Neural cell (in vitro differentiated cells): Measurements from ENCODE around the gene KRTAP10-11. TPM values are rescaled to one million over a fixed set of nuclear protein-coding genes. Genes with fewer than 3 reads are reported as not detected.

Experiments
- H2AFZ ChIP-seq: fragments of 200-600, 300-800 bp; sonication (generic), shearing (Covaris generic); 2 replicates; pipeline ENCODE4 v1.6.0; 2014; ENCODE audit warnings: low read depth, mild to moderate bottlenecking, antibody characterized with exemption, low read length, moderate library complexity
- H3F3A ChIP-seq: fragments of 200-600 bp; shearing (Covaris generic); 2 replicates; pipeline ENCODE4 v1.6.1; 2016; ENCODE audit warnings: mild to moderate bottlenecking, moderate library complexity, mixed read lengths, antibody characterized with exemption, low read length; ENCODE audit not compliant: insufficient read depth, poor library complexity, severe bottlenecking
- H3K27ac ChIP-seq: fragments of 200-600, 300-800 bp; sonication (generic), shearing (Covaris generic); 2 replicates; pipeline ENCODE4 v1.5.1; 2014; ENCODE audit warnings: mild to moderate bottlenecking, low read length, moderate library complexity
- H3K27me3 ChIP-seq: fragments of 300-800, 200-600 bp; sonication (generic), shearing (Covaris generic); 2 replicates; pipeline ENCODE4 v1.6.0; 2014; ENCODE audit warnings: mild to moderate bottlenecking, low read depth, low read length, moderate library complexity; ENCODE audit not compliant: insufficient read depth
- H3K36me3 ChIP-seq: fragments of 300-800, 200-600 bp; sonication (generic), shearing (Covaris generic); 2 replicates; pipeline ENCODE4 v1.5.1; 2014; ENCODE audit warnings: mild to moderate bottlenecking, antibody characterized with exemption, low read length, moderate library complexity; ENCODE audit not compliant: insufficient read depth
- H3K4me2 ChIP-seq: fragments of 300-800, 200-600 bp; sonication (generic), shearing (Covaris generic); 2 replicates; pipeline ENCODE4 v1.6.0; 2014; ENCODE audit warnings: mild to moderate bottlenecking, low read length
- H3K4me3 ChIP-seq: fragments of 300-800, 200-600 bp; sonication (generic), shearing (Covaris generic); 2 replicates; pipeline ENCODE4 v1.5.1; 2014; ENCODE audit warnings: mild to moderate bottlenecking, low read length, moderate library complexity
- H3K79me2 ChIP-seq: fragments of 200-600 bp; shearing (Covaris generic); replicated peaks from 2 replicates; pipeline ENCODE4 v1.6.0; 2014; ENCODE audit warnings: mild to moderate bottlenecking, low read length, moderate library complexity; ENCODE audit not compliant: insufficient read depth
- H3K9ac ChIP-seq: fragments of 300-800, 200-600 bp; sonication (generic), shearing (Covaris generic); 2 replicates; pipeline ENCODE4 v1.6.1; 2016; ENCODE audit warnings: mild to moderate bottlenecking, low read length, mixed read lengths
- H3K9me2 ChIP-seq: fragments of 200-600 bp; shearing (Covaris generic); 2 replicates; pipeline ENCODE4 v1.6.1; 2016; ENCODE audit warnings: mild to moderate bottlenecking, low read length, mixed read lengths; ENCODE audit not compliant: insufficient read depth
- H3K9me3 ChIP-seq: fragments of 200-600, 300-800 bp; sonication (generic), shearing (Covaris generic); 2 replicates; pipeline ENCODE4 v1.6.1; 2016; ENCODE audit warnings: mild to moderate bottlenecking, mixed run types, low read length, moderate library complexity, mixed read lengths
- H4K20me1 ChIP-seq: fragments of 200-600 bp; shearing (Covaris generic); 2 replicates; pipeline ENCODE4 v1.6.1; 2016; ENCODE audit warnings: mild to moderate bottlenecking, mixed run types; ENCODE audit not compliant: insufficient read depth
- CTCF ChIP-seq: fragments of 450-650 bp; IDR thresholded peaks from 2 replicates; pipeline ENCODE4 v1.5.1; 2014; ENCODE audit warnings: antibody characterized with exemption, mild to moderate bottlenecking, moderate library complexity; ENCODE audit not compliant: poor library complexity, severe bottlenecking
- EP300 ChIP-seq: fragments of 450-650 bp; conservative IDR thresholded peaks from 2 replicates; pipeline ENCODE4 v1.6.1; 2014; ENCODE audit warnings: antibody characterized with exemption, mild to moderate bottlenecking, moderate library complexity; ENCODE audit not compliant: poor library complexity, severe bottlenecking
- EZH2 ChIP-seq: fragments of 200-600, 300-800 bp; shearing (Covaris generic), sonication (generic); IDR thresholded peaks from 2 replicates; pipeline ENCODE4 v1.6.1; 2014; ENCODE audit warnings: antibody characterized with exemption, low read length, borderline replicate concordance, mild to moderate bottlenecking; ENCODE audit not compliant: insufficient read depth, poor library complexity, severe bottlenecking
- MXI1 ChIP-seq: fragments of 450-650 bp; conservative IDR thresholded peaks from 2 replicates; pipeline ENCODE4 v1.6.1; 2014; ENCODE audit warnings: antibody characterized with exemption, mild to moderate bottlenecking; ENCODE audit not compliant: poor library complexity, severe bottlenecking
- POLR2AphosphoS5 ChIP-seq: IDR thresholded peaks from 2 replicates; pipeline ENCODE4 v1.6.1; 2012
- RAD21 ChIP-seq: fragments of 450-650 bp; conservative IDR thresholded peaks from 2 replicates; pipeline ENCODE4 v1.6.1; 2014; ENCODE audit warnings: antibody characterized with exemption, mild to moderate bottlenecking, moderate library complexity
- SMC3 ChIP-seq: fragments of 450-650 bp; conservative IDR thresholded peaks from 2 replicates; pipeline ENCODE4 v1.6.1; 2014; ENCODE audit warnings: antibody characterized with exemption, mild to moderate bottlenecking, moderate library complexity; ENCODE audit not compliant: poor library complexity
- TAF1 ChIP-seq: IDR thresholded peaks from 2 replicates; pipeline ENCODE4 v1.6.1; 2012; ENCODE audit warnings: low read depth
- polyA plus RNA-seq: library from polyadenylated mRNA; depleted of rRNA; stranded (reverse); fragments of >200 nt; gene quantifications from 2 replicates; pipeline ENCODE4 v1.2.3, GENCODE V29; 2014
- TF ChIP-seq, protein P1 (sequence below): IDR thresholded peaks from 2 replicates; pipeline ENCODE4 v1.6.1; 2012; ENCODE audit warnings: borderline replicate concordance

The KRTAP10-11 gene
- polyA plus RNA-seq, 1 donor from 2014 or later, result not detected

- Histone ChIP-seq H3K9me3 (peaks cover 4% of the 10 kb centered on the region), H3K4me3 (no peak overlapping the region), H3K27me3 (no peaks in the 10 kb centered on the region), H3K4me2 (no peak overlapping the region), H2AFZ (no peak overlapping the region), H4K20me1 (no peaks in the 10 kb centered on the region), H3K36me3 (no peaks in the 10 kb centered on the region), H3K9ac (no peak overlapping the region), H3K9me2 (no peaks in the 10 kb centered on the region), H3K79me2 (no peaks in the 10 kb centered on the region), H3K27ac (no peak overlapping the region), H3F3A (no peaks in the 10 kb centered on the region)
- no peak for TF ChIP-seq POLR2AphosphoS5
- no peak for TF ChIP-seq CTCF
- TF ChIP-seq, protein P1, sequence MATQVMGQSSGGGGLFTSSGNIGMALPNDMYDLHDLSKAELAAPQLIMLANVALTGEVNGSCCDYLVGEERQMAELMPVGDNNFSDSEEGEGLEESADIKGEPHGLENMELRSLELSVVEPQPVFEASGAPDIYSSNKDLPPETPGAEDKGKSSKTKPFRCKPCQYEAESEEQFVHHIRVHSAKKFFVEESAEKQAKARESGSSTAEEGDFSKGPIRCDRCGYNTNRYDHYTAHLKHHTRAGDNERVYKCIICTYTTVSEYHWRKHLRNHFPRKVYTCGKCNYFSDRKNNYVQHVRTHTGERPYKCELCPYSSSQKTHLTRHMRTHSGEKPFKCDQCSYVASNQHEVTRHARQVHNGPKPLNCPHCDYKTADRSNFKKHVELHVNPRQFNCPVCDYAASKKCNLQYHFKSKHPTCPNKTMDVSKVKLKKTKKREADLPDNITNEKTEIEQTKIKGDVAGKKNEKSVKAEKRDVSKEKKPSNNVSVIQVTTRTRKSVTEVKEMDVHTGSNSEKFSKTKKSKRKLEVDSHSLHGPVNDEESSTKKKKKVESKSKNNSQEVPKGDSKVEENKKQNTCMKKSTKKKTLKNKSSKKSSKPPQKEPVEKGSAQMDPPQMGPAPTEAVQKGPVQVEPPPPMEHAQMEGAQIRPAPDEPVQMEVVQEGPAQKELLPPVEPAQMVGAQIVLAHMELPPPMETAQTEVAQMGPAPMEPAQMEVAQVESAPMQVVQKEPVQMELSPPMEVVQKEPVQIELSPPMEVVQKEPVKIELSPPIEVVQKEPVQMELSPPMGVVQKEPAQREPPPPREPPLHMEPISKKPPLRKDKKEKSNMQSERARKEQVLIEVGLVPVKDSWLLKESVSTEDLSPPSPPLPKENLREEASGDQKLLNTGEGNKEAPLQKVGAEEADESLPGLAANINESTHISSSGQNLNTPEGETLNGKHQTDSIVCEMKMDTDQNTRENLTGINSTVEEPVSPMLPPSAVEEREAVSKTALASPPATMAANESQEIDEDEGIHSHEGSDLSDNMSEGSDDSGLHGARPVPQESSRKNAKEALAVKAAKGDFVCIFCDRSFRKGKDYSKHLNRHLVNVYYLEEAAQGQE, result no peak
- no peak for TF ChIP-seq TAF1
These were observed 2.4 kb upstream of the KRTAP10-11 start for GRCh38 chr21:44643741-44644310.

- H3K9me2 ChIP-seq, result no peaks in the 10 kb centered on the region
- H3K4me2 ChIP-seq, result no peak overlapping the region
- peaks cover 4% of the 10 kb centered on the region for H3K9me3 ChIP-seq
- H2AFZ ChIP-seq, result no peak overlapping the region
- no peaks in the 10 kb centered on the region for H4K20me1 ChIP-seq
- TF ChIP-seq RAD21, result no peak
- no peak for TF ChIP-seq MXI1
- no peak for TF ChIP-seq SMC3
- TF ChIP-seq CTCF, result no peak
- no peak for TF ChIP-seq POLR2AphosphoS5
- TF ChIP-seq EZH2, result no peak
- no peak for TF ChIP-seq EP300
- TF ChIP-seq, protein P1, result no peak
- TF ChIP-seq TAF1, result no peak
- H3K79me2 ChIP-seq, result no peaks in the 10 kb centered on the region
- no peaks in the 10 kb centered on the region for H3K27me3 ChIP-seq
- H3K4me3 ChIP-seq, result no peak overlapping the region
- H3K36me3 ChIP-seq, result no peaks in the 10 kb centered on the region
- no peaks in the 10 kb centered on the region for H3F3A ChIP-seq
- no peak overlapping the region for H3K9ac ChIP-seq
- no peak overlapping the region for H3K27ac ChIP-seq
These were observed 1.3 kb upstream of the KRTAP10-11 start for GRCh38 chr21:44644878-44645277.
